CD4-positive, alpha-beta T cell (primary cell): ENCODE measurements around the gene VAMP4. TPM values are rescaled to one million over a fixed set of nuclear protein-coding genes. Genes with fewer than 3 reads are reported as not detected.

ENCODE experiments used
- ATAC-seq: fragments of 200-7000 bp; cut with Tn5 transposase; one replicate; pipeline ENCODE4 v1.10.0; 2022; ENCODE audit warnings: mild to moderate bottlenecking; ENCODE audit not compliant: poor library complexity
- CTCF ChIA-PET: fragments of 350-600 bp; sonication (Branson Sonifier 250); formaldehyde crosslinking; loops from one replicate; lab custom pipeline; 2021; ENCODE audit warnings: antibody characterized with exemption, inconsistent platforms; lab: Charles Lee
- POLR2A ChIA-PET: fragments of 350-600 bp; sonication (Branson Sonifier 250); formaldehyde crosslinking; loops from one replicate; lab custom pipeline; 2021; ENCODE audit warnings: antibody characterized with exemption, inconsistent platforms; lab: Charles Lee
- DNase-seq, 14 experiments: peaks; one replicate each; pipeline ENCODE4 v3.0.0-alpha.2; 2013 to 2020; ENCODE audit warnings: mixed read lengths in 2 of 14
- H3K27ac ChIP-seq, 2 donors: one replicate each; pipeline versions ENCODE4 v1.5.1 to v1.7.0; 2013; ENCODE audit warnings: low read length in 2 of 2, low read depth in 1 of 2, mild to moderate bottlenecking in 1 of 2
- H3K27me3 ChIP-seq, 2 experiments: 1 replicate in 1 of 2; 2 replicates in 1 of 2; pipeline versions ENCODE4 v1.6.1 to v1.7.0; 2013; ENCODE audit warnings: low read length in 2 of 2, control low read depth in 1 of 2, mild to moderate bottlenecking in 1 of 2, moderate library complexity in 1 of 2; ENCODE audit not compliant: insufficient read depth in 2 of 2, control insufficient read depth in 1 of 2
- H3K36me3 ChIP-seq: one replicate; pipeline ENCODE4 v1.6.1; 2013; ENCODE audit warnings: low read length, control low read depth; ENCODE audit not compliant: insufficient read depth
- H3K4me1 ChIP-seq: one replicate; pipeline ENCODE4 v1.6.1; 2013; ENCODE audit warnings: low read length, control low read depth; ENCODE audit not compliant: insufficient read depth
- H3K4me3 ChIP-seq: one replicate; pipeline ENCODE4 v1.5.1; 2013; ENCODE audit warnings: mild to moderate bottlenecking, low read length, moderate library complexity
- H3K9me3 ChIP-seq, 2 experiments: 1 replicate in 1 of 2; 2 replicates in 1 of 2; pipeline versions ENCODE4 v1.6.1 to v1.7.0; 2013; ENCODE audit warnings: low read length in 2 of 2, mild to moderate bottlenecking in 2 of 2, control low read depth in 1 of 2, moderate library complexity in 1 of 2; ENCODE audit not compliant: control insufficient read depth in 1 of 2, insufficient read depth in 1 of 2
- H3K27ac Mint-ChIP-seq: one replicate; pipeline ENCODE4 v1.8.0; 2020; ENCODE audit warnings: mixed read lengths
- H3K27me3 Mint-ChIP-seq: one replicate; pipeline ENCODE4 v1.8.0; 2021; ENCODE audit warnings: mixed read lengths
- H3K36me3 Mint-ChIP-seq: one replicate; pipeline ENCODE4 v1.8.0; 2021; ENCODE audit warnings: low read depth, mixed read lengths
- H3K4me1 Mint-ChIP-seq: one replicate; pipeline ENCODE4 v1.8.0; 2021; ENCODE audit warnings: low read depth, mixed read lengths
- H3K4me3 Mint-ChIP-seq: one replicate; pipeline ENCODE4 v1.8.0; 2020; ENCODE audit warnings: mild to moderate bottlenecking, mixed read lengths
- H3K9me3 Mint-ChIP-seq: one replicate; pipeline ENCODE4 v1.8.0; 2020; ENCODE audit warnings: mixed read lengths
- intact Hi-C, 2 experiments: fragments of 100-400 bp; cut with DNase I in 1 of 2; cut with micrococcal nuclease in 1 of 2; formaldehyde crosslinking; loops; one replicate each; pipeline versions ENCODE4 v1.15.1 to v1.9.0; 2023 to 2025; cut with DNase I, micrococcal nuclease
- polyA plus RNA-seq, 2 donors: library from polyadenylated mRNA; unstranded; fragments of 120-200 nt; gene quantifications; one replicate each; pipeline ENCODE4 v1.2.1, GENCODE V29; 2013
- total RNA-seq, 174 experiments: library from RNA in 2 of 174; stranded (reverse) in 2 of 174; gene quantifications; one replicate each; pipeline ENCODE4 v1.2.3 and lab custom pipeline; 2021 to 2026
- TF ChIP-seq, protein P1 (sequence below): fragments of 200-600 bp; IDR thresholded peaks from one replicate; pipeline ENCODE4 v1.8.0; 2022; ENCODE audit warnings: antibody characterized with exemption, mild to moderate bottlenecking

Gene VAMP4, protein sequence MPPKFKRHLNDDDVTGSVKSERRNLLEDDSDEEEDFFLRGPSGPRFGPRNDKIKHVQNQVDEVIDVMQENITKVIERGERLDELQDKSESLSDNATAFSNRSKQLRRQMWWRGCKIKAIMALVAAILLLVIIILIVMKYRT
- 10 to 100 TPM in 1 of 2 experiments, 1 to 10 TPM in 1; 8.1 to 12.1 TPM for total RNA-seq
- polyA plus RNA-seq (2013, experiment 1 of 2): 26.0 TPM
- polyA plus RNA-seq (2013, experiment 2 of 2): 27.3 TPM
- 9.9 to 201 (median 50.9) reads per million in 172 experiments for total RNA-seq (lab: John Stamatoyannopoulos, UW)

DNA sequence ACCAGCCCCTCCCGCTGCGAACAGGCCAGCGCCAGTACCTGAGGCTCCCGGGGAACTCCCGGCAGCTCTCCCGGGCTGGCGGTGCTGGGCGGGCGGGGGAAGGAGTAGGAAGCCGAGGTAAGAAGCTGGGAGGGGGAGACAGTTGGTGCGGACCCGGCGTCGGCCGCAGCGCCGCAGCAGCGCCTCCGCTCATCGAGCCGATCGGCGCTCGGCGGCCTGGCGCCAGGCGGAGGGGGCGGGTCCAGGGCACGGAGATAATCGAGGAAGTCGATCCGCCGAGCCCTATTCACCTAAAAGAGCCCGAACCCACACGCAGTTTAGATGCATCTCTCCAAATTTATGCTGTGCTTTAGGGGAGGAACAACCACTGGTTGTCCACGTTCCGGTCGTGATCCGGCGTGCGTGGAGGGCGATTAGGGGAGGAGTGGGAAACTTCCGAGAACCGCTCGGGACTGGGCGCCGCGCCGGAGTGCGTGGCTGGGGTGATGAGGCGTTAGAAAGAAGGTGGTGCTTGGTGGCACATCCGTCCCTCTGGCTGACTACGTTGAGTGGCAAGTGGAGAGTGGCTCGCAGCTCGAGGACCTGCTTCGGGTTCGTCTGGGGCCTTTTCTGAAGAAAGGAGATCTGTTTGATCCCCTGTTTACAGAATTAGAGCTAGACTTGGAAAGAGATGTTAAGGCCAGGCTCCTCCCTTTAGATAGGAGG is at the start of gene VAMP4:
Gene VAMP4, minus strand, starts transcription at position 194 of the 705 bp plus-strand sequence. CDS start 3,651 bp downstream, outside the sequence.
- POLR2A ChIA-PET: interaction anchor here (0.6 to 4.3 kb wide), 25 partner anchors 9 to 1973 kb away, joined by 3 to 122 read pairs (median 4); partner anchors contain the start of genes DNM3, FMO4, KIFAP3 and KLHL20
- no peaks in the 10 kb centered on the region for H3K27me3 ChIP-seq
- H3K4me1 ChIP-seq: peaks cover 28% of the 10 kb centered on the region
- CTCF ChIA-PET: interaction anchor here (0.6 to 2.1 kb wide), 8 partner anchors 22 to 257 kb away, joined by 3 to 18 read pairs (median 4); partner anchors contain the start of gene METTL13
- Mint-ChIP-seq H3K4me1 (peaks cover 63% of the 10 kb centered on the region), H3K27ac (peak within 1 kb of the TSS; percentile 100), H3K36me3 (peaks cover 29% of the 10 kb centered on the region), H3K9me3 (no peaks in the 10 kb centered on the region), H3K27me3 (no peaks in the 10 kb centered on the region), H3K4me3 (peak within 1 kb of the TSS; percentile 99)
- peak within 1 kb of the TSS; percentile 80 for H3K4me3 ChIP-seq
- no peaks in the 10 kb centered on the region for H3K9me3 ChIP-seq
- peak within 1 kb of the TSS; percentile 95 to 96 for H3K27ac ChIP-seq
- peaks cover 14% of the 10 kb centered on the region for H3K36me3 ChIP-seq
- TF ChIP-seq, protein P1, sequence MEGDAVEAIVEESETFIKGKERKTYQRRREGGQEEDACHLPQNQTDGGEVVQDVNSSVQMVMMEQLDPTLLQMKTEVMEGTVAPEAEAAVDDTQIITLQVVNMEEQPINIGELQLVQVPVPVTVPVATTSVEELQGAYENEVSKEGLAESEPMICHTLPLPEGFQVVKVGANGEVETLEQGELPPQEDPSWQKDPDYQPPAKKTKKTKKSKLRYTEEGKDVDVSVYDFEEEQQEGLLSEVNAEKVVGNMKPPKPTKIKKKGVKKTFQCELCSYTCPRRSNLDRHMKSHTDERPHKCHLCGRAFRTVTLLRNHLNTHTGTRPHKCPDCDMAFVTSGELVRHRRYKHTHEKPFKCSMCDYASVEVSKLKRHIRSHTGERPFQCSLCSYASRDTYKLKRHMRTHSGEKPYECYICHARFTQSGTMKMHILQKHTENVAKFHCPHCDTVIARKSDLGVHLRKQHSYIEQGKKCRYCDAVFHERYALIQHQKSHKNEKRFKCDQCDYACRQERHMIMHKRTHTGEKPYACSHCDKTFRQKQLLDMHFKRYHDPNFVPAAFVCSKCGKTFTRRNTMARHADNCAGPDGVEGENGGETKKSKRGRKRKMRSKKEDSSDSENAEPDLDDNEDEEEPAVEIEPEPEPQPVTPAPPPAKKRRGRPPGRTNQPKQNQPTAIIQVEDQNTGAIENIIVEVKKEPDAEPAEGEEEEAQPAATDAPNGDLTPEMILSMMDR: no peak
- DNase-seq: peak; percentile 77 to 94 (median 84)
- intact Hi-C loops: loop anchor here (1.0 to 10.0 kb wide), 6 partner anchors 39 to 1667 kb away; partner anchors contain the start of genes METTL13 (in 2 of the 2), PRRC2C (in 2 of the 2), DNM3 (in 1 of the 2) and GORAB (in 1 of the 2)
- peak; percentile 88 for ATAC-seq

DNA sequence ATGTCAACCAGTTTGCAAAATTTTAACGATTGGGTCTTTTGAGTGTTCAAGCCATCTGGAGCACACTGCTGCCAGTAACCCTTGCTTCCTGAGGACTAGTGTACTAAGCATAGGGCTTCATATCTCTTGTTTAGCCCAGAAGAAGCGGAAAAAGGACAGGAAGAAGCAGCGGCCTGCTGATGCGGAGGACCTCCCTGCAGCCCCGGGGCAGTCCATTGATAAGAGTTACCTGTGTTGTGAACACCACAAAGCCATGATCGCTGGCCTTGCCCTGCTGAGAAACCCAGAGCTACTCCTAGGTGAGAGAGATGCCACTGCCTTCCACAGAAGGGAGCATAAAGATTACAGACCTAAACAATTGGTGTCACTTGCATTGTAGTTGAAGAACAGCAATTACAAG is 48.5 kb upstream of the VAMP4 start:
- H3K4me3 Mint-ChIP-seq: no peak overlapping the region
- no peaks in the 10 kb centered on the region for H3K27me3 ChIP-seq
- POLR2A ChIA-PET: interaction anchor here (1.0 kb wide), 1 partner anchor 9 kb away, joined by 3 read pairs; the partner anchor contains the start of gene METTL13
- peaks cover 28% of the 10 kb centered on the region for H3K4me1 Mint-ChIP-seq
- no peak overlapping the region for H3K27ac Mint-ChIP-seq
- CTCF ChIA-PET: no interaction called here
- no peak overlapping the region for H3K4me3 ChIP-seq
- peaks cover 4% of the 10 kb centered on the region for H3K4me1 ChIP-seq
- intact Hi-C loops: no loop called here
- H3K36me3 ChIP-seq: peaks cover 99% of the 10 kb centered on the region
- no peak for DNase-seq
- TF ChIP-seq, protein P1: no peak
- no peak overlapping the region for H3K27ac ChIP-seq
- peaks cover 98% of the 10 kb centered on the region for H3K36me3 Mint-ChIP-seq
- H3K27me3 Mint-ChIP-seq: no peaks in the 10 kb centered on the region
- no peaks in the 10 kb centered on the region for H3K9me3 ChIP-seq
- H3K9me3 Mint-ChIP-seq: no peaks in the 10 kb centered on the region
- ATAC-seq: no peak

DNA sequence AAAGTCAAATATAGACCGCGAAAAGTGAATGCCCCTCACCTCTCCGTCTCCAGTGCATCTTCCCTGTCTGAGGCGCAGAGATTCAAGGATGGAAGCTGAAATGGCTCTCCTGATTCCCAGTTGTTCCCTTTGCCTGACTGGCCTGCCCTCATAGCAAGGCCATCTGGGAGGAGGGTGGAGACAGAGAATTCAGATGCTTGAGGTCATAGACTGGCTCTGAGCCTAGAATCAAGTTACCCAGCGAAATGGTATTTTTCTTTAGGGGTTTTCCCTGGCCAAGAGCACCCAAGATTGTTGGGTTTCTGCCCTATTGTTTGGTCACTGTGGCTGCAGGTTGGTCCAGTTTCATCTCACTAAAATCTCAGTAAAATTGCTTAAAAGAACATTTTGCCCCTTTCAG is 46.8 kb upstream of the VAMP4 start:
- peaks cover 30% of the 10 kb centered on the region for H3K4me1 Mint-ChIP-seq
- POLR2A ChIA-PET: interaction anchor here (1.0 kb wide), 1 partner anchor 70 kb away, joined by 3 read pairs; no protein-coding TSS in a partner anchor

More for the DNA sequence above, 46.8 kb upstream of the VAMP4 start:
- Mint-ChIP-seq H3K9me3 (no peaks in the 10 kb centered on the region), H3K27ac (no peak overlapping the region), H3K36me3 (peaks cover 96% of the 10 kb centered on the region), H3K27me3 (no peaks in the 10 kb centered on the region), H3K4me3 (no peak overlapping the region)
- ATAC-seq: no peak
- Histone ChIP-seq H3K4me1 (peaks cover 17% of the 10 kb centered on the region), H3K4me3 (no peak overlapping the region), H3K27me3 (no peaks in the 10 kb centered on the region), H3K9me3 (no peaks in the 10 kb centered on the region), H3K36me3 (peaks cover 91% of the 10 kb centered on the region), H3K27ac (no peak overlapping the region)
- intact Hi-C loops: loop anchor here (10.0 kb wide), 2 partner anchors 606 to 1894 kb away; partner anchors contain the start of gene SCYL3 (in 1 of the 2)
- TF ChIP-seq, protein P1: no peak
- no peak for DNase-seq
- CTCF ChIA-PET: no interaction called here
